HG03575 (cell line): ENCODE data around the gene TSR1.
A peak's percentile ranks its signal among the peaks of the same experiment; 100 is the strongest.
"Not testable (repeated sequence)": the region's sequence is repeated elsewhere in the genome, so short reads cannot be mapped to it uniquely, and the experiment has no call there.

Experiments used
- ATAC-seq: cut with Tn5 transposase; IDR thresholded peaks from one replicate; pipeline ENCODE4 v1.9.1; 2021; ENCODE audit not compliant: unreplicated experiment, insufficient number of reproducible peaks, low FRiP score; ENCODE audit errors: extremely low read depth

The TSR1 gene

DNA sequence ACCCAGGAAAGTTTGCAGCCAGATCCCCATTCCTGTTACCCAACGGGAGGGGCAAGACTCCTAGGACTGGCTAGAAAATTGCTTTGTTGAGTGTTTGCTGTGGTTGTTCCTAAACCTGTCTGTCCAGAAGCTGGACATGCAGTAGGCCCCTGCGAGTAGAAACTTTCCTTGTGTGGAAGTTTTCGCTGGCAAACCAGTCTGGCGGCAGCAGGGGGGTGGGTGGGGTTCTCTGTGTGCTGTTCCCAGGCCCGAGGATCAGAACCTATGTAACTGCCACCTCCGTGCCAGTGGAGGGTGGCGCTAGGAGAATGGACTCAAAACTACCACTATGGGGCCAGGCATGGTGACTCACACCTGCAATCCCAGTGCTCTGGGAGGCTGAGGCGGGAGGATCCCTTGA is 10.2 kb upstream of the TSR1 start:
- ATAC-seq = no peak

DNA sequence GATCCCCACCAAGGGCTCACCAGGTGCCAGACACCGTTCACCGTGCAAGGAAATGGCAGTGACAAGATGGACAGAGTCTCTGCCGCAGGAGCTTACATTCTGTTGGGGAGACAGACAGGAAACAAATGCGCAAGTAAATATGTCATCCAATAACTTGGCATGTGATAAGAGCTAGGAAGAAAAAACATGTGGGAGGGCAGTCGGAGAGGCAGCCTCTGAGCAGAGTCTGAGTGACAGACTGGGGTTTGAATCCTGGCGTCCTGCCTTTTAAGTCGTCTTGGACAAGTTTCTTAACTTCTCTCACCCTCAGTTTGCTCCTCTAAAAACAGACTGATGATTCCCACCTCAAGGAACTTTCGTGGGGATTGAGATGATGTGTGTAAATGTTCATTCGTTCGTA is 8.3 kb upstream of the TSR1 start:
- no peak for ATAC-seq

DNA sequence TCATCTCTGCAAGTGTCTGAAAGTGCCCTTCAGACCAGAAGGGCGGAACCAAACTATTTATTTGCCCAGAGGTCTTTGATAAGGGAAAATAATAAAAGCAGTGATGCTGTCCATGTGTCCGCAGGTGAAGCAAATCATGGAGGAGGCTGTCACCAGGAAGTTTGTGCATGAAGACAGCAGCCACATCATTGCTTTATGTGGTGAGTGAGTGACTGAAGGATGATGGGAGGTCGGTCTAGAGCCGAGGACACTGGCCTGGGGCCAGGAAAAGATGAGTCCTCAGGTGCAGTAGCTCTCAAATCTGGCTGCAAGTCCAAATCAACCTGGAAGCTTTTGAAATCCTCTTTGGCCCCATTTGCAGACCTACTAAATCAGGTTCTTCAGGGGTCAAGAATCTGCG is 7.2 kb upstream of the TSR1 start:
- no peak for ATAC-seq

DNA sequence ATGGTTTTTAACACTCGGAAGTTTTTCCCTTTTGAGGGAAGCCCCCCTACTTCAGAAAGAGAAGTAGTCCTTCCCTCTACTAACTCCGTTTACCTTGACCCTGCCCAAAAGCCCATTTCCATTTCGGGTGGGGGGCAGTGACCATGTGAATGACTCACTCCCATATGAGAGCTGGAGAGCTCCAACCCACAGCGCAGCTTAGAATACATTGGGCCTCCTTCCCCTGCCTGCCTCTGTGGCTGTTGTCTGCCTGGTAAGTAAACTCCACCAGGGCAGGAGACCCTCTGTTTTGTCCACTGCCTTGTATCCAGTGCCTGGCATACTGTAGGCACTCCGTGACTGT is 2.0 kb upstream of the TSR1 start:
- no peak for ATAC-seq

DNA sequence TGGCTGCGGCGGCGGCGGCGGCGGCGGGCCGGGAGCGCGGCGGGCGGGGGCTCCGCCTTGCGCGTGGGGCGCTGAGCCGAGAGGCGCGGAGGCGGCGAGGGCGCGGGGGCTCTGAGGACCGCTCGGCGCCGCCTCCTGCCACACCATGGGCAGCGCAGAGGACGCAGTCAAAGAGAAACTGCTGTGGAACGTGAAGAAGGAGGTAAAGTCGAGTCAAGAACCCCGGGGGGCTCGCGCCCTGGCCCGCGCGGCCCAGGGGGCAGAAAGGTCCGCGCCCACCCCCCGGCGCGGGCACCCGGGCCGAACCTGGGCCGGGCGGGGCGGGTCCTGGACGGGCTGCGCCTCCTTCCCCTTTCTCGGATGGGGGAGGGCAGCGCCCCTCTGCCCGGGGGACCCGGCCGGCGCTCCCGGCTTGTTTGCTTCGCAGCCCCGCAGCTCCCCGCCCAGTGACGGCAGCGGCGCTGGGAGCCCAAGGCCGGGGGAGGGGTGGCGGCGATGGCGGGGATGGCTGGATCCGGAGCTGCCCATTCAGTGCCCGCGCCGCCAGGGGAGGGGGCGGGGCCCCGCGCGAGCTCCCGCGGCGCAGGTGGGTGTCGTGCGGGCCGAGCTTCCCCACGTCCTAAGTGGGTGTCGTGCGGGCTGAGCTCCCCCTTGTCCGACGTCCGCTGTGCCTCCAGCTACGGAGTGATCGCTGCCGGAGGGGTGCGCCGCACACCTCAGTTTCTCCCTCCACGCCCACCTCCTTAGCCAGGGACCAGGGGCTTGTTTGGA is 1.5 kb upstream of the TSR1 start:
- no peak for ATAC-seq

DNA sequence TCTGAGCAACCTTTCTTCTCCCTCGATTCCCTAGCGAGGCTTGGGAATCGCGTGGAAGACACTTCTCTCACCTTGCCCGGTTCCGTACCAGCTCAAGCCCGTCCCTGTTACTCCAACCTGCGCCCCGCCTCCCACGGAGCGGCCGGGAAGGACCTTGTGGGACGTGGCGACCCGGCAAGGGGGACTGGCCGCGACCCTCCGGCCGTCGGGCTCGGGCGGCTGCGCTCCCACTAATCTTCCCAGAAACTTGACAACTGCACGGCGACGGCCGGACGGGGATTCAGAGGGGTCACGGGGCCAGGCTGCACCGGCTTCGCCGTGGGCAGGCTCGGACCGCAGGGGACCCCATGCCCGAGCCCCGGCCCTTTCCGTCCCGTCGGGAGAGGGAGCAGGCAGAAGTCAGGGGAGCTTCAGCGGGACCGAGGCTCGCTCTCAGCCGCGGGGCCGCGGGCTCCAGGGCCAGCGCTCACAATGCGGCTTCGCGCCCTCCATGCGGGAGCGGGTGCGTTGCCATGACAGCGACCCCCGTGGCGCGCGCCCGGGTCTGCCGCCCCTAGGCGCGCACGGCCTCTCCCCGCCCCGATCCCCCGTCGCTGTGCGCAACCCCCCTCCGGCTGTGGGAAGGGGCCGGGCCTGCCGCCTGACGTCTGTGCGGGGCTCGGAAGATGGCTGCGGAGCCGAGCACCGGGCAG is 741 bp upstream of the TSR1 start, which contains the start of gene SGSM2:
SGSM2 (plus strand) TSS at position 650 of the 692 bp plus-strand sequence. CDS start 188 bp downstream, outside the sequence.
- ATAC-seq = no peak

DNA sequence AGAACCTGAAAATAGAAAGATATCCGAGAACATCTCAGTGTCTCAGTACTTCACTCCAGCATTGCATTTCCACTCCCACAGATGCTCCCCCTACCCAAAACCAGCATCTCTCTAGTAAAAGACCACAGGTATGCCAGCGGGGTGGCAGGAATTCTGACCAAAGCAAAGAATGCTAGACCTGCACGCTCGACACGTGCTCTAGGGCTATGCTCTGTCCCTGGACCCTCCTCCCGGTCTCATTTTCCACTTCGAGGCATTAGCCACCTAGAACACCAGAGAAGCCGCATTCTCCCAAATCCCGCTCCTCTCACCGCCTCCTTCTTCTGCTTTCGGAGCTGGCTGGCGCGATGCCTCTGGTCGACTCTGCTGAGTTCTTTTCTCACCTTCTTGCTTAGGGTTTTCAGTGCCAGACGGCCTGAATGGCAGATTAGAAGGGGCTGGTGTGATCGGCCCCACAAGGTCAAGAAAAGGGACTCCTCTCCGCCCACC is 487 bp downstream of the TSR1 start:
- ATAC-seq = no peak

DNA sequence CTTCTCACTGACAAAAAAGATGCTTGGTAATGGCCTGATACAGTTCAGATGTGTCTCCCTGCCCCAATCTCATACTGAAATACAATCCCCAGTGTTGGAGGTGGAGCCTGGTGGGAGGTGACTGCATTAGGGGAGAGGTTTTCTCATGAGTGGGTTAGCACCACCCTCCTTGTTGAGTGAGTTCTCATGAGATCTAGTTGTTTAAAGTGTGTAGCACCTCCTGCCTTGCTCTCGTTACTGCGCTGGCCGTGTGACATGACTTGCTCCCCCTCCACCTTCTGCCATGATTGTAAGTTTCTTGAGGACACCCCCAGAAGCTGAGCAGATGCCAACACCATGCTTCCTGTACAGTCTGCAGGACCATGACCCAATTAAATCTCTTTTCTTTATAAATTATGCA is 5.0 kb downstream of the TSR1 start:
- ATAC-seq = no peak

DNA sequence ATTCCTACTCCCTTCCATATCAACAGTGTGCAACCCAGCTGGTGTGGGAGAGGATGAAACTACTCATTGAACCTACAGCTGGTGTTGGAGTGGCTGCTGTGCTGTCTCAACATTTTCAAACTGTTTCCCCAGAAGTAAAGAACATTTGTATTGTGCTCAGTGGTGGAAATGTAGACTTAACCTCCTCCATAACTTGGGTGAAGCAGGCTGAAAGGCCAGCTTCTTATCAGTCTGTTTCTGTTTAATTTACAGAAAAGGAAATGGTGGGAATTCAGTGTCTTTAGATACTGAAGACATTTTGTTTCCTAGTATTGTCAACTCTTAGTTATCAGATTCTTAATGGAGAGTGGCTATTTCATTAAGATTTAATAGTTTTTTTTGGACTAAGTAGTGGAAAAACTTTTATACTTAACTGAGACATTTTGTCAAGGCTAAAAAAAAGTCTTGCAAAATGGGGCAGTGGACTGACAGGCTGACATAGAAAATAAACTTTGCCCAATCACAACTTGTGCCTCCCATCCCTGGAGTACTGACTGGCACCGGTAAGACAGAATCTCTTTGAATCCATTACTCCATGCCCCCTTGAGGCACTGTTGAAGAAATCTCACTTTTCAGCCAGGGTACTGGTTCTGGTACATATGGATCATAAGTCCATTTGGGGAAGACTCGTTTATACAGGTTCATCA is 12.5 kb downstream of the TSR1 start:
- no peak for ATAC-seq

DNA sequence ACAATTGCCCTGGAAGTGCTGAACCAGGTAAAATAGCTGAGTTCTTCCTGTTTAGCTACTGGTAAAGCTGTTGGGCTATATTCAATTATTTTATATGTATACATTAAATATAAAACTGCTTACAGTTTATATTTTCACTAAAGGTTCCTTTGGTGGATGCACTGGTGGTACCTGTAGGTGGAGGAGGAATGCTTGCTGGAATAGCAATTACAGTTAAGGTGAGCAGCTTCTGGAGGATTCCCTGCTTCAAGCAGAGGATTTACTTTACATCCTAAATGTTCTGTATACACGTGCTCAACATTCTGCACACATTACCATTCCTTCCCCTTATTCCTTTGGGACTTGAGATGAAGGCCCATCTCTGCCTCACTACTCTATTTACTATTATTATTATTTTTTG is 14.9 kb downstream of the TSR1 start:
- no peak for ATAC-seq

DNA sequence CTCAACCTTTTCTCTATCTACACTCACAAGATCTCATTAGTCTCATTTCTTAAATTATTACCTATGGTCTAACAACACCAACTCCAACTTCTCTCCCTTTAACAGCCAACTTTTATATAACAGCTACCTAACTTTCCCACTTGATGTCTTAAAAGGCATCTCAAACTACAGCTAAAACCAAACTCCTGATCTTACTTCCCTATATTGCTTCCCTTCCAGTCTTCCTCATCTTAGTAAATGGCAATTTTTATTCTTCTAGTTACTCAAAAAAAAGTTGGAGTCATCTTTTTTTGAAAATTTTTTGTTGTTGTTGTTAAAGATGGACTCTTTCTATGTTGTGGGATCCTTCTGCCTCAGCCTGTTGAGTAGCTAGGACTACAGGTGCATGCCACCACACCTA is 17.2 kb downstream of the TSR1 start:
- no peak for ATAC-seq

DNA sequence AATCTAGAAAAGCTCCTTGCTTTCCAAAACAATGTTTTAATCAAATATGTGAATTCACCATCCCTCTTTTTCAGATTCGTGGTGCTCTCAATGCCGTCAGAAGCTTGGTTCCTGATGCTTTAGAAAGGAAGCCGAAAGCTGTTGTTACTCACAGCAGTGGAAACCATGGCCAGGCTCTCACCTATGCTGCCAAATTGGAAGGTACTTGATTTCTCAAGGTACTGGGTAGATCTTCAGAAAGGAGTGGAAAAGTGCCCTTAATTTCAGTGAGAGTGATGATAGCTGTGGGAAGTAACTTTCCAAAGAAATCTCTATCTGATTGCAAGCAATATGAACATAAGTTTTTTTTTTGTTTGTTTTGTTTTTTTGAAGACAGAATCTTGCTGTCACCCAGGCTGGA is 18.5 kb downstream of the TSR1 start:
- ATAC-seq = no peak

DNA sequence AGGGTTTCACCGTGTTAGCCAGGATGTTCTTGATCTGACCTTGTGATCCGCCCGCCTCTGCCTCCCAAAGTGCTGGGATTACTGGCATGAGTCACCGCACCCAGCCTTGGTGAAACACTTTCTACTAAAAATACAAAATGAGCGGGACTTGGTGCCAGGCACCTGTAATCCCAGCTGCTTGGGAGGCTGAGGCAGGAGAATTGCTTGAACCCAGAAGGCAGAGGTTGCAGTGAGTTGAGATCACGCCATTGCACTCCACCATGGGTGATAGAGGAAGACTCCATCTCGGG is 19.4 kb downstream of the TSR1 start:
- ATAC-seq = not testable (repeated sequence)

DNA sequence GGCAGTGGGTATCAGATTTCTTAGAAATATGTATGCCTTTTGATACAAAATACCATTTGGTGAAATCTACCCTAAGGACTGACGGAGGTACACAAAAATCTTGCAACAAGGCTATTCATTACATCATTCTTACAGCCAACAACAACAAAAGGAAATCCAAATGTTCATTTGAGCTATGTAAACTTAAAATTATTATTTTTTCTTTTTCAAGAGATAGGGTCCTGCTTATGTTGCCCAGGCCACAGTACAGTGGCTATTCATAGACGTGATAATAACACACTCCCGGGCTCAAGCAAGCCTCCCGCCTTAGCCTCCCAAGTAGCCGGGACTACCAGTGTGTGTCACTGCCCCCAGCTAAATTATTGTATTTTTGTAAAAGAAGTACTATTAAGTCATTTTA is 23.5 kb downstream of the TSR1 start:
- no peak for ATAC-seq

DNA sequence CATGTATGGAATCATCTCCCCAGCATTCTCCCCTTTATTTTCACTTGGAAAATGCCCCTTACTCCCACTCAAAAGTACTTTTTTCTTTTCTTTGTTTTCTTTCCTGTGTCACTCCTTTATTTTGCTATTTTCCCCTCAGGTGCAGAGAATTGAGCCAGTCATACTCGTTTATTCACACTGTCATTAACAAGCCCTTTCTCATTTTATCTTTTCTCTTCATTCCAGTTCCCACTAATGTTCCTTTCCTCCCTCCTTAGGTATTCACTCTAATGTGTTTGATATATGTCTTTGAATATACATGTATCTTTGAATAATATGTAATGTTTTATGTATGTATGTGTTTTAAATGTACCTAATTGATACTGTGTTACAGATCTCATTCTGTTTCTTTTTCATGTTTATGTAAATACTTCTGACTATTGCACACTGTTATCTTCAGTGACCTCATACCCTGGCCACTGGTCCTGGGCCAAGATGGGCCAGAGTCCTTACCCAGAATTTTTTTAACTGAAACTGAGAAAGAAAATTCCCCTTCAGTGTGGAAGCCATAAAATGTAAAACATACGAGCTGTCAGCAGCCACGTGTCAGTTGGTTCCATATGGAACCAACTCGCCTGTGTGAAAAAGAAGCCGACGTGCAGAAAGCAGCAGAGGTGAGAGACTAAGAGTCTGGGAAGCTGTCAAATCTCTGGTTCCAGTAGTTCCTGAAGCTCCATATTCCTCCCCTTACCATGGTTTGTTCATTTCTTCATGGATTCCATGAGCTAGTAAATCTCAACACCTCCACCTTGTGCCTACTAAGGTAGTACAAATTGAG is 26.7 kb downstream of the TSR1 start:
- ATAC-seq = no peak

DNA sequence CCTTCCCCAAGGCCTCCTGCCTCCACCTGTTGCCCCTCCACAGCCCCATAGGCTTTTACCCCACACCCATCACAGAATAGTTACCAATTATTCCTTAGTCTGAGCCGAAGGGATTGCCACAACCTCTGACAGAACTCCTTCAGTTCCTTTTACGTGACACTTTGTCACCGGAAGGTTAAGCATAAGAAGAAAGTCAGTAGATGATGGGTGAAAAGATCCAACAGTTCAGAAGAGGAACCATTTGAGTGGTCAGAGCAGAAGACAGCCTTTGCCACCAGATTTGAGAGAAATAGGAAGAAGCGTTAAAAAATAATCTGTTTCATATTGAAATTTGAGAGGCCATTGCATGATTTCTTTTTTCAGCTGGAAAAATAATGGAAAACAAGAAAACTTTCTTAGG is 31.3 kb downstream of the TSR1 start:
- no peak for ATAC-seq

DNA sequence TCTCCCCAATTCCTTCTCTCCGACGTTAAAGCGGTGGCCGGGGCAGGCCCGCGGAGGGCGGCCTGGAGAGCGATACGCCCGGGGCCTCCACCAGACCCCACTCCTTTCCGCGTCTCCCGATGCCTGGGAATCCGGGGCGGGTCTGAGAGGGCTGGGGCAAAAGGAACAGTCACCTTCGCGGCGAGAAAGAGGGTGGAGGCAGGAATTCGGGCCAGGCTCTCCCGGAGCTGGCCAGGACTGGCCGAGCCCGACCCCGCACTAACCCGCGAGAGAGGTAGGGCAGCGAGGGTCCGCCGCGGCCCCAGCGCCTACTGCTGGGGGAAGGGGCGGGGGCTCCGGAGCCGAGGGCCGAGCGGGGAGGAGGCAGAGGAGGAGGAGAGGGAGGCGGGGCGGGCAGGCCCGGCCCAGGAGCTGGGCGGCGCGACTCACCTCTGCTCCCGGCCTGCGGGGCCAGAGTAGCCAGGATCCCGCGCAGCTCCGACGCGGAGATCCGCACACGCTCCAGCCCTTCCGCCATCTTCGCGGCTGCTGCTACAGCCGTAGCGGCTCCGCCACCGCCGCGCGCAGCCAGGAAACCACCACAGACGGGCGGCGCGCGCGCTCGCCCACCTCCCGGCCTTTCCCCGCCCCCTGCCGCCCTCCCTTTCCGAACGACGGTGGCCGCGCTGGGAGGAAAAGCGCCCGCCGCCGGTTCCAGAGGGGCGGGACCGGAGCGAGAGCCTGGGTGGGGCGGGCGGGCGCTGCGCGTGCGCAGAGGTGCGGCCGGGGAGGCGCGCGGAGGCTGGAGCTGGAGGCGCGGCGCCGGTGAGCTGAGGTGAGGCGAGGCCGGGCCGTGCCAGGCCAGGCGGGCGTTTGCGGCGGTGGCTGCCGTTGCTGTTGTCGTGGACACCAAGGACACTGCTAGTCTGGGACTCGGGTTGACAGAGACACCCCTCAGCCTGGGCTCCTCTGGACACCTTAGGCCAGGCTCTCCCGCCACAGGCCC is 32.8 kb downstream of the TSR1 start, which contains the start of the genes SMG6 and SRR:
SMG6 (minus strand) TSS at position 582 of the 985 bp plus-strand sequence; CDS start at position 517, 65 bp downstream.
SRR (plus strand) TSS at position 747 of the 985 bp plus-strand sequence. CDS start 11,611 bp downstream, outside the sequence.
- ATAC-seq = peak; percentile 37

DNA sequence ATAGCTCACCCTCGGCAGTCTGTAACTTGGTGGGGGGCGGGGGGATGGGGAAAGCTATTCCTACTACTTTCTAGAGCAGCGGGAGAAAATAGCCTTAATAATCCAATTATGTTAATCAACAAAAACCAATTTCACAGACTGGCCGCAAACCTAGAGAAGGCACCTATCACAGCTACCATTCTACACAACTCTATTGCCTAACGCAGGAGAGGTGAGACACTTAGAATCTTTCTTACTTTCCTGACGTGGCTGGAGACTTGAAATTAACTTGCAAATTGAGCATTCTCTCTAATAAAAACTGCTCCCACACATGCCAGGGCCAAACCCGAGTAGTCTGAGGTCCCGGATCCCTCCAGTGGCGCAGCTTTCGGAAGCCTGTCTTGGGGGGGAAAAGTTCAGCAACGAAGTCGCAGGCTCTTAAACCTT is 33.5 kb downstream of the TSR1 start:
- ATAC-seq = no peak
